Central memory CD8-positive, alpha-beta T cell (primary cell): ENCODE results near the gene OR5AS1.
"Not testable (repeated sequence)": the region's sequence is repeated elsewhere in the genome, so short reads cannot be mapped to it uniquely, and the experiment has no call there.

Experiments used
- ATAC-seq: fragments of 150-1000 bp; cut with Tn5 transposase; replicated peaks from 2 replicates; pipeline ENCODE4 v1.10.0; 2022; ENCODE audit warnings: mild to moderate bottlenecking, moderate FRiP score, moderate number of reproducible peaks; ENCODE audit not compliant: poor library complexity, severe bottlenecking; ENCODE audit errors: extremely low read depth
- DNase-seq, 2 donors: peaks; one replicate each; pipeline ENCODE4 v3.0.0; 2021; ENCODE audit warnings: low spot score in 2 of 2
- H3K27ac Mint-ChIP-seq: one replicate; pipeline ENCODE4 v1.8.0; 2022; ENCODE audit warnings: low read depth, mild to moderate bottlenecking, moderate library complexity, mixed read lengths
- H3K27me3 Mint-ChIP-seq: one replicate; pipeline ENCODE4 v1.8.0; 2022; ENCODE audit warnings: mixed read lengths
- H3K36me3 Mint-ChIP-seq: one replicate; pipeline ENCODE4 v1.8.0; 2022; ENCODE audit warnings: mild to moderate bottlenecking, moderate library complexity, mixed read lengths; ENCODE audit not compliant: insufficient read depth
- H3K4me1 Mint-ChIP-seq: one replicate; pipeline ENCODE4 v1.8.0; 2022; ENCODE audit warnings: mixed read lengths
- H3K4me3 Mint-ChIP-seq: one replicate; pipeline ENCODE4 v1.8.0; 2022; ENCODE audit warnings: mild to moderate bottlenecking, moderate library complexity, mixed read lengths
- H3K9me3 Mint-ChIP-seq: one replicate; pipeline ENCODE4 v1.8.0; 2022; ENCODE audit warnings: mixed read lengths

Gene OR5AS1

DNA sequence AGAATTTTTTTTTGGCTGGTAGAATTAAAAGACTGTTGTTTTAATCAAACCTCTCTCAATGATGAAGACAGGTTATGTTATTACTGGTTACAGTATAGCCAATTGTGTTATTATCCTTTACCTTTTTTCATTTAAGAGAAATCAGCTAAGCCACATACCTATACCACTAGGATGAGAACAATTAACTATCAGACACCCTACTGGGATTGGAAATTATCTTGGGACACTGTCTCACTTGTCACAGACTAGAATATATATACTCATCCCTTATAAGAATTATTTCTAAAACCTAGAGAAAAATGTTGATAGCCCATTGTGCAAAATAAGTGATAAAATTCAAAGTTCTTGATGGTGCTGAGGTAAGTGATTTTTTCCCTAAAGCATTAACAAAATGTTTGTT, at the start of gene OR5AS1:
TSS of gene OR5AS1 (plus strand) at position 301 of the 400 bp plus-strand sequence. CDS start 2,765 bp downstream, outside the sequence.
- no peaks in the 10 kb centered on the region for H3K27me3 Mint-ChIP-seq
- no peak within 1 kb of the TSS for H3K4me3 Mint-ChIP-seq
- H3K4me1 Mint-ChIP-seq, result no peaks in the 10 kb centered on the region
- ATAC-seq (no peak), DNase-seq (no peak)
- no peak within 1 kb of the TSS for H3K27ac Mint-ChIP-seq
- H3K36me3 Mint-ChIP-seq, result no peaks in the 10 kb centered on the region
- peaks cover 14% of the 10 kb centered on the region for H3K9me3 Mint-ChIP-seq

DNA sequence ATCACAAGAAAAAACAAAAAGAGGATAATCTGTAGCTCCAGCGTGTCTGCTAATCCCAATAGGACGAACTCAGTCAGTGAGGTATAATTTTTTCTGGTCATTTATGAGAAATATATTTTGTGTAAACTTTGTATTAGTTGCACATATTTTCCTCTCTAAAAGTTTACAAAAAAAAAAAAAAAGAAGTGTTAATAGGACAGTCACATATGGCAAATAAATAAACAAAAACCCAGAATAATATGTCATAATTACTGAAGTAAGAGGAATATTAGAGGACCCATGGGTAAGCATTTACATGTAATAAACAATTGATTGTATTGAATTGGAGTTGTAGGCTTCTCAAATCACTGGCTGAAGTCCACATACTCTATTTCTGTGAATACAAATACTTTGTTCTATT, 32.9 kb upstream of the OR5AS1 start, which contains the start of gene OR5F1:
TSS of gene OR5F1 (minus strand) at position 101 of the 400 bp plus-strand sequence. CDS start at position 101, 0 bp downstream.
- ATAC-seq (no peak), DNase-seq (no peak)
- peaks cover 35% of the 10 kb centered on the region for H3K9me3 Mint-ChIP-seq
- H3K36me3 Mint-ChIP-seq, result peaks cover 2% of the 10 kb centered on the region
- no peaks in the 10 kb centered on the region for H3K4me1 Mint-ChIP-seq
- H3K27me3 Mint-ChIP-seq, result no peaks in the 10 kb centered on the region
- no peak within 1 kb of the TSS for H3K27ac Mint-ChIP-seq
- no peak within 1 kb of the TSS for H3K4me3 Mint-ChIP-seq

DNA sequence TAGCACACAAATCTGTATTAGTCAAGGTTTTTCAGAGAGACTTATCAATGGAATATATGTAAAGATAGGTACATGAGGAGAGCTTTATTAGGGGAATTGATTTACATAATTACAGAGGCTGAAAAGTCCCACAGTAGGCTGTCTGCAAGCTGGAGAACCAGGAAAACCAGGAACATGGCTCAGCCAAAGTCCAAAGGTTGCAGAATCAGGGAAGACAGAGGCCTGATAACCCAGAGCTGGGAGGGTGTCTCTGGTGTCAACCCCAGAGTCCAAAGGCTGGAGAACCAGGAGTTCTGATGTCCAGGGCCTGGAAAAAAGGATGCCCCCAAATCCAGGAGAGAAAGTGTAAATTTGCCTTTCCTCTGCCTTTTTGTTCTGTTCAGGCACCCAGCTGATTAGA, 16.7 kb upstream of the OR5AS1 start:
- H3K27ac Mint-ChIP-seq, result no peak overlapping the region
- no peaks in the 10 kb centered on the region for H3K36me3 Mint-ChIP-seq
- no peaks in the 10 kb centered on the region for H3K27me3 Mint-ChIP-seq
- peaks cover 19% of the 10 kb centered on the region for H3K9me3 Mint-ChIP-seq
- ATAC-seq (no peak), DNase-seq (no peak)
- H3K4me1 Mint-ChIP-seq, result no peaks in the 10 kb centered on the region
- no peak overlapping the region for H3K4me3 Mint-ChIP-seq

DNA sequence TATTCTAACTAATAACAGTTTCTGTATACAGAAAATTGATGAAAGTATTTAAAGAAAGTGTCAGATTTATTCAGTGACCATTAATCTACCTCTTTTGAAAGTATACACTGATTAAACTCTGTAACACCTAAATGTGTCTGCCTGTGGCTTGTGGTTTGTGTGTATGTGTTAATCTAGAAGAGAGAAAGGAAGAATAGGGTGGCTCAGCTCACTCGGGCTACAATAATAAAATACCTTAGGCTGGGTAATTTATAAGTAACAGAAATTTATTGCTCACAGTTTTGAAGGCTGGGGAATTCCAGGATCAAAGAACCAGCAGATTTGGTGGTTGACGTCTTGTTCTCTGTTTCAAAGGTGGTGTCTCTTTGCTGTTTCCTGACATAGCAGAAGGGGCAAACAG, 13.6 kb upstream of the OR5AS1 start:
- H3K4me3 Mint-ChIP-seq, result no peak overlapping the region
- no peaks in the 10 kb centered on the region for H3K36me3 Mint-ChIP-seq
- peaks cover 25% of the 10 kb centered on the region for H3K9me3 Mint-ChIP-seq
- no peak overlapping the region for H3K27ac Mint-ChIP-seq
- DNase-seq, result no peak
- H3K27me3 Mint-ChIP-seq, result no peaks in the 10 kb centered on the region
- no peaks in the 10 kb centered on the region for H3K4me1 Mint-ChIP-seq
- no peak for ATAC-seq

DNA sequence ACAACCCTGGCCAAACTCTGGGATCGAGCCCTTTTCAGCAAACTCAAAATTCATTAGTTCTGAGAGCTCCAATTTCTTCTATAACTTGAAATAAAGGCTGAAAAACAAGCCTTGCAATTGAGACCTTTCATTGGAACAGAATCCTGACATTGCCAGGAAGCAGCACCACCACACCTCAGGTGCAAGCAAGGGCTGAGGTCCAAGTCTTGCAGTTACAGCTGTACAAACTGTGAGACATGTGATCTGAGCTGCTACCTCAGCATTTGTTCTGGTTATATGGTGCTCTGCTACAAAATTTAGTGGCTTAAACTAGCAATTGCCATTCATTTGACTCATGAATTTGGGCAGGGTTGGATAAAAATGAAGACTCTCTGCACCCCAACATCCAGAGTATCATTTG, 18.1 kb downstream of the OR5AS1 start:
- no peak overlapping the region for H3K4me3 Mint-ChIP-seq
- DNase-seq, result no peak
- no peaks in the 10 kb centered on the region for H3K36me3 Mint-ChIP-seq
- no peak overlapping the region for H3K27ac Mint-ChIP-seq
- H3K9me3 Mint-ChIP-seq, result peaks cover 5% of the 10 kb centered on the region
- H3K27me3 Mint-ChIP-seq, result no peaks in the 10 kb centered on the region
- H3K4me1 Mint-ChIP-seq, result no peaks in the 10 kb centered on the region
- ATAC-seq, result no peak

DNA sequence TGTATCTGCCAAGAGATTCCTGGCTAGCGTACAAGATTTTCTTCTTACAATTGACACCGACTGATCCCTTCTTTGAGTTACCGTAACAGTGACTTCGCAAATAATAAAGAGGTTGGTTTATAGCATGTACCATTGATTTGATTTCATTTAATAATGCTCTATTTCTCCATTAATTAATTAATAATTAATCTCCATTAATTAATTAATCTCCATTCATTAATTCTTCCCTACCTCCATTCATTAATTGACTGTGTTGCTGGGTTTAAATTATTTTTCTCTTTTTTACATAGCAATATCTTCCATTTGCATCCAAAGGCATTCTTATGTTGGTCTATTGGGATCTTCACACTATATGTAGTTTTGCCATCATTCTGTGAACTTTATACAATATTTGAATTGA, 21.0 kb downstream of the OR5AS1 start:
- Mint-ChIP-seq H3K9me3 (peaks cover 8% of the 10 kb centered on the region), H3K36me3 (no peaks in the 10 kb centered on the region), H3K4me3 (no peak overlapping the region), H3K27me3 (no peaks in the 10 kb centered on the region), H3K4me1 (no peaks in the 10 kb centered on the region), H3K27ac (no peak overlapping the region)
- no peak for ATAC-seq
- DNase-seq, result no peak

DNA sequence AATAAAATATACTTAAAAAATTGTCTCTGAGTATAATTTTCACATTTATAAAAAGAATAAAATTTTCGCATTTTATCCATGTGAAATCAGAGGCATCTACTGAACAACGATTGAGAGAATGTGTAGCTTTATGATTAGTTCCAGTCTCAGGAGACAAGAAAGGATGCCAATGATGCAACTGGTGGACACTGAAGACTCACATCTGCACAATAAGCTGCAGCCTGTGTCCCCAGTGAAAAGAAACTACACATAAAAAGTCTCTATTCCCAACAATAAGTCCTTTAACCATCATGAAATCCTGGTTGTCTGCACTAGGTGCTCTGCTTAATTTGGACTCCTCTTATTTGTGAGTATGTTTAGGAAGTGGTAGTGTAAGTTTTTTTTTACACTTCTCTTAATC, 22.0 kb downstream of the OR5AS1 start:
- no peaks in the 10 kb centered on the region for H3K27me3 Mint-ChIP-seq
- H3K36me3 Mint-ChIP-seq, result no peaks in the 10 kb centered on the region
- peaks cover 11% of the 10 kb centered on the region for H3K9me3 Mint-ChIP-seq
- ATAC-seq (no peak), DNase-seq (no peak)
- no peak overlapping the region for H3K4me3 Mint-ChIP-seq
- H3K4me1 Mint-ChIP-seq, result no peaks in the 10 kb centered on the region
- H3K27ac Mint-ChIP-seq, result no peak overlapping the region

DNA sequence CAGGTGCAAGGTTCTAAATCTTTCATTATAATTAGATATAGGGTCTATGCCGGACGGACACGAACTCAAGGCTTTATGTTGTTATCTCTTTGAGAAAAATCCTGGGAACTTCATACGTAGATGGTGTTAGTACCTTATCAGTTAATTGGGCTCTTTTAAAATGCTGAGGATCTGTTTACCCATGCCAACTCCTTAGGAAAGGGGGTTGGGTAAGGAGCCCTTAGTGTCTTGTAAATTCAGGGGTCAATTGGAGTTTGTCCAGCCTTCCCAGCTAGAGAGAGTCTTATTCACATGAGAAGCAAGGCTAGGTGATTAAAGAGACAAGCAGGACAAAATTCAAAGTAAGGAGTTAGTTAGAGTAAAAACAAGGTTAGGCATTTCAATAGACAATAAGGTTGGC, 28.9 kb downstream of the OR5AS1 start:
- H3K36me3 Mint-ChIP-seq, DNase-seq, H3K27me3 Mint-ChIP-seq, ATAC-seq, H3K4me1 Mint-ChIP-seq, H3K27ac Mint-ChIP-seq, H3K4me3 Mint-ChIP-seq: not testable (repeated sequence)
- peaks cover 39% of the 10 kb centered on the region for H3K9me3 Mint-ChIP-seq

DNA sequence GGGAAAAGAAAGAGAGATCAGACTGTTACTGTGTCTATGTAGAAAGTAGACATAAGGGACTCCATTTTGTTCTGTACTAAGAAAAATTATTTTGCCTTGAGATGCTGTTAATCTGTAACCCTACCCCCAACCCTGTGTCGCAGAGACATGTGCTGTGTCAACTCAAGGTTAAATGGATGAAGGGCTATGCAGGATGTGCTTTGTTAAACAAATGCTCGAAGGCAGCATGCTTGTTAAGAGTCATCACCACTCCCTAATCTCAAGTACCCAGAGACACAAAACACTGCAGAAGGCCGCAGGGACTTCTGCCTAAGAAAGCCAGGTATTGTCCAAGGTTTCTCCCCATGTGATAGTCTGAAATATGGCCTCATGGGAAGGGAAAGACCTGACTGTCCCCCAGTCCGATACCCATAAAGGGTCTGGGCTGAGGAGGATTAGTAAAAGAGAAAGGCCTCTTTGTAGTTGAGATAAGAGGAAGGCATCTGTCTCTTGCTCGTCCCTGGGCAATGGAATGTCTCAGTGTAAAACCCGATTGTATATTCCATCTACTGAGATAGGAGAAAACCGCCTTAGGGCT, 30.3 kb downstream of the OR5AS1 start:
- peaks cover 31% of the 10 kb centered on the region for H3K9me3 Mint-ChIP-seq
- not testable (repeated sequence) for H3K27ac Mint-ChIP-seq, H3K4me1 Mint-ChIP-seq, ATAC-seq, DNase-seq, H3K36me3 Mint-ChIP-seq, H3K4me3 Mint-ChIP-seq, H3K27me3 Mint-ChIP-seq

DNA sequence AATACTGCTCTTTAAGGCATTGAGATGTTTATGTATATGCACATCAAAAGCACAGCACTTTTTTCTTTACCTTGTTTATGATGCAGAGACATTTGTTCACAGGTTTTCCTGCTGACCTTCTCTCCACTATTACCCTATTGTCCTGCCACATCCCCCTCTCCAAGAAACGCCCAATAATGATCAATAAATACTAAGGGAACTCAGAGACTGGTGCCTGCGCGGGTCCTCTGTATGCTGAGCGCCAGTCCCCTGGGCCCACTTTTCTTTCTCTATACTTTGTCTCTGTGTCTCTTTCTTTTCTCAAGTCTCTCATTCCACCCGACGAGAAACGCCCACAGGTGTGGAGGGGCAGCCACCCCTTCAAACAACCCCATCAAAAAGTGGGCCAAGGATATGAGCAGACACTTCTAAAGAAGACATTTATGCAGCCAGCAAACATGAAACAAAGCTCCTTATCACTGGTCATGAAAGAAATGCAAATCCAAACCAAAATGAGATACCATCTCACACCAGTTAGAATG, 30.9 kb downstream of the OR5AS1 start:
- H3K4me1 Mint-ChIP-seq, H3K36me3 Mint-ChIP-seq, H3K27me3 Mint-ChIP-seq, H3K4me3 Mint-ChIP-seq, DNase-seq, H3K27ac Mint-ChIP-seq, ATAC-seq: not testable (repeated sequence)
- peaks cover 31% of the 10 kb centered on the region for H3K9me3 Mint-ChIP-seq

DNA sequence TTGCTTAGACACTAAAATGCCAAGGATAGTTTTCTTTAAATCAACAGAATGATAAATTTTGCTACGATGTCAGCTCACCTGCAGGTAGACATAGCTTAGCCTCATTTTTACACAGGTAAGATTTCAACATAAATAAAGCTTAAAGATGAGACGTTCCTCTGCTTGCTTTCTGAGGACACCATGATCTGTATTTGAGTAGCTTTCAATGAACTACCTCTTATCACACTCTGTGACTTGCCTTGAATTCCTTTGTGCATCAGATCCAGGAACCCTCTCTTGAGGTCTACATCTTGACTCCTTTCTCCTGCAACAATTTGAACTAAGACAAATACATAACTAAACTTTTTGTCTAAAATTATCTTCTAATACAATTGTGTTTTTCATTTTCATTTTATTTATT, 39.5 kb downstream of the OR5AS1 start:
- Mint-ChIP-seq H3K27ac (no peak overlapping the region), H3K4me1 (no peaks in the 10 kb centered on the region), H3K36me3 (no peaks in the 10 kb centered on the region), H3K4me3 (no peak overlapping the region), H3K9me3 (peaks cover 18% of the 10 kb centered on the region), H3K27me3 (no peaks in the 10 kb centered on the region)
- DNase-seq (no peak), ATAC-seq (no peak)
